Measurements from ENCODE around the gene ST3GAL3.
A peak's percentile ranks its signal among the peaks of the same experiment; 100 is the strongest.

The ST3GAL3 gene

GRCh38 chr1:43947061-43947873 is 239.9 kb downstream of the ST3GAL3 start:
- DNase-seq, result no peak

GRCh38 chr1:43947874-43948437 is 240.6 kb downstream of the ST3GAL3 start:
- DNase-seq, result no peak

GRCh38 chr1:43949678-43950077 is 242.3 kb downstream of the ST3GAL3 start:
- no peak for DNase-seq

- no peak for DNase-seq
Observed at GRCh38 chr1:43951021-43951985, 244.0 kb downstream of the ST3GAL3 start.

- no peak for DNase-seq
Observed at GRCh38 chr1:43952731-43953346, 245.5 kb downstream of the ST3GAL3 start.

GRCh38 chr1:43953361-43953760 is 246.0 kb downstream of the ST3GAL3 start:
- DNase-seq, result no peak

GRCh38 chr1:43954036-43954435 is 246.7 kb downstream of the ST3GAL3 start:
- DNase-seq, result no peak

- no peak for DNase-seq
Observed at GRCh38 chr1:43956234-43956633, 248.9 kb downstream of the ST3GAL3 start.

- no peak for DNase-seq
Observed at GRCh38 chr1:43957407-43958040, 250.2 kb downstream of the ST3GAL3 start.

GRCh38 chr1:43958351-43959255 is 251.3 kb downstream of the ST3GAL3 start:
- no peak for DNase-seq

GRCh38 chr1:43960798-43961197 is 253.5 kb downstream of the ST3GAL3 start:
- DNase-seq, result no peak

GRCh38 chr1:43961692-43962091 is 254.4 kb downstream of the ST3GAL3 start:
- DNase-seq, result no peak

- no peak for DNase-seq
Observed at GRCh38 chr1:43962324-43962723, 255.0 kb downstream of the ST3GAL3 start.

- DNase-seq, result no peak
Observed at GRCh38 chr1:43963006-43963405, 255.7 kb downstream of the ST3GAL3 start.

- no peak for DNase-seq
Observed at GRCh38 chr1:43963890-43964289, 256.6 kb downstream of the ST3GAL3 start.

GRCh38 chr1:43965316-43965715 is 258.0 kb downstream of the ST3GAL3 start:
- no peak for DNase-seq

GRCh38 chr1:43968348-43968948 is 261.1 kb downstream of the ST3GAL3 start:
- DNase-seq, result no peak

- DNase-seq, result no peak
Observed at GRCh38 chr1:43969416-43969745, 262.0 kb downstream of the ST3GAL3 start.

GRCh38 chr1:43969746-43970466 is 262.6 kb downstream of the ST3GAL3 start, which contains the start of gene DPH2:
TSS of gene DPH2 (plus strand) at chr1:43970010. CDS start at chr1:43970176, 166 bp downstream.
- DNase-seq, result peak; percentile 95

- no peak for DNase-seq
Observed at GRCh38 chr1:43970502-43970901, 263.2 kb downstream of the ST3GAL3 start.
